IPS-18c (cell line): ENCODE measurements around the gene VTI1B.
A peak's percentile ranks its signal among the peaks of the same experiment; 100 is the strongest.
"Not testable (repeated sequence)": the region's sequence is repeated elsewhere in the genome, so short reads cannot be mapped to it uniquely, and the experiment has no call there.

Experiments
- H3K4me3 ChIP-seq: 2 replicates; pipeline ENCODE4 v1.7.0; 2013; ENCODE audit warnings: low read depth, mild to moderate bottlenecking, low read length, moderate library complexity; ENCODE audit not compliant: insufficient read depth
- H3K9me3 ChIP-seq: one replicate; pipeline ENCODE4 v1.6.1; 2013; ENCODE audit warnings: mild to moderate bottlenecking, low read length, moderate library complexity; ENCODE audit not compliant: control insufficient read depth, insufficient read depth

Gene VTI1B

GRCh38 chr14:67645414-67645813 is 29.0 kb downstream of the VTI1B start:
- no peaks in the 10 kb centered on the region for H3K9me3 ChIP-seq
- H3K4me3 ChIP-seq = no peak overlapping the region

GRCh38 chr14:67644428-67644827 is 30.0 kb downstream of the VTI1B start:
- no peaks in the 10 kb centered on the region for H3K9me3 ChIP-seq
- no peak overlapping the region for H3K4me3 ChIP-seq

GRCh38 chr14:67643713-67644112 is 30.7 kb downstream of the VTI1B start:
- H3K4me3 ChIP-seq = no peak overlapping the region
- H3K9me3 ChIP-seq = no peaks in the 10 kb centered on the region

- no peaks in the 10 kb centered on the region for H3K9me3 ChIP-seq
These were observed 32.3 kb downstream of the VTI1B start for GRCh38 chr14:67641902-67642749.

DNA sequence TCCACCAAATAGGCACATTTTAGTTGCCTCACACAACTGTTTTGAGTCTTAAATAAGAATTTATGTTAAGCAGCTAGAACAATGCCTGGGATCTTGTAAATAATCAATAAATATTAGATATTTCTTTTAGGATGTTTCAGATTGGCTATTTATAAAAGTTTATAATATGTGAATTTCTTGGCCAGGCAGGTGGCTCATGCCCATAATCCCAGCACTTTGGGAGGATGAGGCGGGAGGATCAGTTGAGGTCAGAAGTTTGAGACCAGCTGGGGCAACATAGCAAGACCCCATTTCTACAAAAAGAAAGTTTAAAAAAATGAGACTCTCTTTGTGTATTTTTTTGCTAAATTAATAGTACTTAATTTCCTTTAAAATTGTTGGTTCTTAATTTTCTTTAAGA is 33.0 kb downstream of the VTI1B start:
- H3K4me3 ChIP-seq = no peak overlapping the region
- no peaks in the 10 kb centered on the region for H3K9me3 ChIP-seq

More at GRCh38 chr14:67641902-67642749, 32.3 kb downstream of the VTI1B start:
- no peak overlapping the region for H3K4me3 ChIP-seq

- no peaks in the 10 kb centered on the region for H3K9me3 ChIP-seq
- H3K4me3 ChIP-seq = no peak overlapping the region
These were observed 35.8 kb downstream of the VTI1B start for GRCh38 chr14:67638642-67639041.

GRCh38 chr14:67636361-67636919 is 38.0 kb downstream of the VTI1B start:
- no peak overlapping the region for H3K4me3 ChIP-seq
- no peaks in the 10 kb centered on the region for H3K9me3 ChIP-seq

DNA sequence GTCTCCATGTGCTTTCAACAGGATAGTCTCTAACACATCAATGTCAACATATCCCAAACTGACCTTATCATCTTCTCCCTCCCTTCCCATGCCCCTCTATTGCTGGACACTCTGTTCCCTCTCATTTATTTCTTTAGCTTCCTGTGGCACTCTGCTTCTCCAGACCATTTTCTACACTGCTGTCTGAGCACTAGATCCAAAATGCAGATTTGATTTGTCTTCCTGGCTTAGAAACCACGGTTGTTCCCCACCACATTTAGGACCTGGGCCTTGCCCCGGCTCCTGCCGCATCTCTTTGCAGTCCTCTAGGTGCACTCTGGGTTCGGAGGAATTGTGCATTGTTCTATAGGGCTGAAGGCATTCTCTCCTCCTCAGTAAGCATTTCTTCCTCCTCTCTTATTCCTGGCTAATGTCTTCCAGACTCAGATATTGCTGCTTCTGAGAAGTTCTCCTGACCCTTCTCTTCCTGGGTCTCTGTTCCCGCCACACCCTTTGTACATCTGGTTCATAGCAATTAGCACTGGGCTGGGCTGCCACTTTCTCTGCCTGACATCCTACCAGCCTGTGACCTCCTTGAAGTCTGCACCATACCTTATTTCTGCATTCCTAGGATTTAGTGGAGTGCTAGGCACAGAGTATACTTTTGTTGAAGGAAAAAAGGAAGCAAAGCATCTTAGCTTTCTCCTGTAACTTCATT is 40.8 kb downstream of the VTI1B start:
- Histone ChIP-seq H3K4me3 (no peak overlapping the region), H3K9me3 (no peaks in the 10 kb centered on the region)

- Histone ChIP-seq H3K4me3 (no peak overlapping the region), H3K9me3 (no peaks in the 10 kb centered on the region)
These were observed 43.5 kb downstream of the VTI1B start for GRCh38 chr14:67630938-67631337.

GRCh38 chr14:67630186-67630585 is 44.2 kb downstream of the VTI1B start:
- no peaks in the 10 kb centered on the region for H3K9me3 ChIP-seq
- H3K4me3 ChIP-seq = no peak overlapping the region

DNA sequence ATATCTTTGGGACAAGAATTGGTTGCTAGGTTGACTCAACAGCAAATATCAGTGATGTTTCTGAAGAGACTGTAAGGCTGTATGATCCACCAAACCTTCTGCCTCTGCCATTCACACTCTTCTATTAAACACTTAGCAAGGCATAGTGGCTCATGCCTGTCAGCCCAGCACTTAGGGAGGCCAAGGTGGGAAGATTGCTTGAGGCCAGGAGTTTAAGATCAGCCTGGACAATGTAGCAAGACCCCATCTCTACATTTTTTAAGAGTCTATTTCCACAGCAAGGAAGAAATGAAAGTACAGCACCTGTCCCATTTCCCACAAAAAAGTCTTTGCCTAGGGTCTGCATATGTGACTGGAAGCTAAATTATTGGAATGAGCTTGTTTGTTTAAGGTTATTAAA is 46.9 kb downstream of the VTI1B start:
- H3K9me3 ChIP-seq = no peaks in the 10 kb centered on the region

DNA sequence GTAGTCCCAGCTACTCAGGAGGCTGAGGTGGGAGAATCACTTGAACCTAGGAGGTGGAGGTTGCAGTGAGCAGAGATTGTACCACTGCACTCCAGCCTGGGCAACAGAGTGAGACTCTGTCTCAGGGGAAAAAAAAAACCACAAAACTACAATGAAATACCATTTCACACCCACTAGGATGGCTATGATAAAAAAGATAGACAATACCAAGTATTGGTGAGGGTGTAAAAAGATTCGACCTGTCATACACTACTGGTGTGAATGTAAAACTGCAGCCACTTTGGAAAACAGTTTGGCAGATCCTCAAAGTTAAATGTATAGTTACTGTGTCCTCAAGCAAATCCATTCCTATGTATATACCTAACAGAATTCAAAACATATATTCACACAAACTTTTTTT is 48.3 kb downstream of the VTI1B start:
- H3K9me3 ChIP-seq, H3K4me3 ChIP-seq: not testable (repeated sequence)

More for the DNA sequence above, 46.9 kb downstream of the VTI1B start:
- H3K4me3 ChIP-seq = no peak overlapping the region

GRCh38 chr14:67623114-67623513 is 51.3 kb downstream of the VTI1B start:
- no peaks in the 10 kb centered on the region for H3K9me3 ChIP-seq
- H3K4me3 ChIP-seq = no peak overlapping the region

GRCh38 chr14:67622675-67623074 is 51.8 kb downstream of the VTI1B start:
- H3K9me3 ChIP-seq = no peaks in the 10 kb centered on the region
- H3K4me3 ChIP-seq = no peak overlapping the region

- Histone ChIP-seq H3K4me3 (peak overlapping the region; percentile 94), H3K9me3 (no peaks in the 10 kb centered on the region)
These were observed 54.1 kb downstream of the VTI1B start for GRCh38 chr14:67620217-67620785.

DNA sequence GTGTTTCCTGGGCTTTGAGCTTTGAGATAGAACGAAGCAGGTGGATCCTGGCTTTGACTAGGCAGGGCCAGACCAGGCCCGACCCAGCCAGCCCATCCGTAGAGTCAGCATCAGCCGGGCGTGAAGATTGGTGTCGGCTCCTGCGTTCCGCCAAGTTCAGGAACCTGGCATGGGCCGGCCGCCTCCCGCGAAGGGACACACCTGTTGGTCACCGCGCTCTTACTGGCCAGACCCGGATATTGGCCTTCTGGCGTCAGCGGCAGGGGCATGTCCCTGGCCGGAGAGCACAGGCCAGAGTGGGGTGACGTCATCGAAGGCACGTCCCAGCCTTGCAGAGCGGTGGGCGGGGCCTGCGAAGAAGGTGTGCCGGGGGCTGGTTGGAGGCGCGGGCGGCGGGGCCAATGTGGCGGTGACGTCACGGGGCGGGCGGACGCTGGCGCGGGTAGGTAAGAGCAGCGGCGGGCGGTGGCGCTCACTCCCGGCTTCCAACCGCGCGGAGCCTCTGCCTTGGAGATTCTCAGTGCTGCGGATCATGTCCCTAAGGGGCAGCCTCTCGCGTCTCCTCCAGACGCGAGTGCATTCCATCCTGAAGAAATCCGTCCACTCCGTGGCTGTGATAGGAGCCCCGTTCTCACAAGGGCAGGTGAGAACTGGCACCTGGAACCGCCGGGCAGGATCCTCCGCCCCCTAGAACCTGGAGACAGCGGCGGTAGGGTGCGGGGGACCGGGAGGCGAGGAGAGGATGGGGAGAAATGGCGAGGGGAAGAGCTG is 54.8 kb downstream of the VTI1B start, which contains the start of gene ARG2:
ARG2 (plus strand) TSS at position 475 of the 771 bp plus-strand sequence; CDS start at position 533, 58 bp downstream.
- Histone ChIP-seq H3K9me3 (no peaks in the 10 kb centered on the region), H3K4me3 (peak within 1 kb of the TSS; percentile 94)

GRCh38 chr14:67618617-67619063 is 55.8 kb downstream of the VTI1B start:
- Histone ChIP-seq H3K9me3 (no peaks in the 10 kb centered on the region), H3K4me3 (no peak overlapping the region)
